ENCODE measurements around the gene SLC26A3.

DNA sequence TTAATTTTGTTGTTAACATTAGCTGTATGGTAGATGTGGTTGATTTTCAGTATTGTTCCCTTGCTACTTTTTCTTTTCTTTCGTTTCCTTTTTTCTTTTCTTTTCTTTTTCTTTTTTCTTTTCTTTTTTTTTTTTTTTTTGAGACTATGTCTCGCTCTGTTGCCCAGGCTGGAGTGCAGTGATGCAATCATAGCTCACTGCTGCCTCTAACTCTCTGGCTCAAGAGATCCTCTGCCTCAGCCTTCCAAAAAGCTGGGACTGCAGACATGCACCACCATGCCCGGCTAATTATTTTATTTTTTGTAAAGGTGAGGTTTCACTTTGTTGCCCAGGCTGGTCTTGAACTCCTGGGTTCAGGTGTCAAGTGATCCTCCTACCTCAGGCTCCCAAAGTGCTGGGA is 14.4 kb downstream of the SLC26A3 start:
- TF ChIP-seq, protein P1, sequence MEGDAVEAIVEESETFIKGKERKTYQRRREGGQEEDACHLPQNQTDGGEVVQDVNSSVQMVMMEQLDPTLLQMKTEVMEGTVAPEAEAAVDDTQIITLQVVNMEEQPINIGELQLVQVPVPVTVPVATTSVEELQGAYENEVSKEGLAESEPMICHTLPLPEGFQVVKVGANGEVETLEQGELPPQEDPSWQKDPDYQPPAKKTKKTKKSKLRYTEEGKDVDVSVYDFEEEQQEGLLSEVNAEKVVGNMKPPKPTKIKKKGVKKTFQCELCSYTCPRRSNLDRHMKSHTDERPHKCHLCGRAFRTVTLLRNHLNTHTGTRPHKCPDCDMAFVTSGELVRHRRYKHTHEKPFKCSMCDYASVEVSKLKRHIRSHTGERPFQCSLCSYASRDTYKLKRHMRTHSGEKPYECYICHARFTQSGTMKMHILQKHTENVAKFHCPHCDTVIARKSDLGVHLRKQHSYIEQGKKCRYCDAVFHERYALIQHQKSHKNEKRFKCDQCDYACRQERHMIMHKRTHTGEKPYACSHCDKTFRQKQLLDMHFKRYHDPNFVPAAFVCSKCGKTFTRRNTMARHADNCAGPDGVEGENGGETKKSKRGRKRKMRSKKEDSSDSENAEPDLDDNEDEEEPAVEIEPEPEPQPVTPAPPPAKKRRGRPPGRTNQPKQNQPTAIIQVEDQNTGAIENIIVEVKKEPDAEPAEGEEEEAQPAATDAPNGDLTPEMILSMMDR (IDR thresholded peaks at IDR 0.05): no peak
- TF ChIP-seq POLR2A (IDR thresholded peaks at IDR 0.05): no peak

Measured in uterus (tissue), 2 donors.